Epithelial cell of esophagus (primary cell): ENCODE data around the gene EPHB2.

Experiments used
- DNase-seq: peaks from one replicate; pipeline ENCODE4 v3.0.0; 2010; ENCODE audit warnings: low read depth
- H3K4me3 ChIP-seq: 2 replicates; pipeline ENCODE4 v1.5.1; 2011; ENCODE audit warnings: mild to moderate bottlenecking, low read length, control low read depth
- TF ChIP-seq, protein P1 (sequence below): IDR thresholded peaks from 2 replicates; pipeline ENCODE4 v1.5.1; 2011; ENCODE audit warnings: low read depth, mild to moderate bottlenecking, low read length, control low read depth, inconsistent platforms; ENCODE audit not compliant: insufficient read depth; ENCODE audit errors: missing control alignments

Gene EPHB2

DNA sequence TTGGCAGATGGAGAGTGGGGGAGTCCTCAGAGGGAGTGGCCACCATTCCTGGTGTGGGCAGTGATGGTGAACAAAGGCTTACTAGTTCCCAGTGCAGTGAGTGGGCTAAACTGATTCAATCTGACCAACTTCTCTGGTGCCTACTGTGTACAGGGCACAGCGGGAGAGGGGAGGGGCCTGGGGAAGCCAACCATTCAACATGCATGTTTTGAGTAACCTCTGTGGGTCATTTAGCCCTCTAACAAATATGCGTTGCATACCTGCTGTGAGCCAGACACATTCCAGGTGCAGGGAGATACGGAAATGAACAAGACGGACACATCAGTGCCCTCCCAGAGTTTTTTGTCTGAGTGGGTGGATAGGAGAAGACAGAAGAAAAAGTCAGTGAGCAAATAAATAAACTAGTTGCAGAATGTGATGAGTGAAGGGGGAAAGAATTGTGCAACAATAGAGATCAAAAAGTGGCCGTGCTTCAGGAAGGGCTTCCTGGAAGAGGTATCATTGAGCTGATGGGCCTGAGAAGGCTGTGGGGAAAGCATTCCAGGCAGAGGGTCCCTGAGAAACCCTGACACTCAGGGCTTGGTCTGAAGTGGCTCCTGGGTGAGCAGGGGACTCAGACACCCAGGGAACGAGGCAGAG is 78.8 kb downstream of the EPHB2 start:
- no peak overlapping the region for H3K4me3 ChIP-seq
- TF ChIP-seq, protein P1, sequence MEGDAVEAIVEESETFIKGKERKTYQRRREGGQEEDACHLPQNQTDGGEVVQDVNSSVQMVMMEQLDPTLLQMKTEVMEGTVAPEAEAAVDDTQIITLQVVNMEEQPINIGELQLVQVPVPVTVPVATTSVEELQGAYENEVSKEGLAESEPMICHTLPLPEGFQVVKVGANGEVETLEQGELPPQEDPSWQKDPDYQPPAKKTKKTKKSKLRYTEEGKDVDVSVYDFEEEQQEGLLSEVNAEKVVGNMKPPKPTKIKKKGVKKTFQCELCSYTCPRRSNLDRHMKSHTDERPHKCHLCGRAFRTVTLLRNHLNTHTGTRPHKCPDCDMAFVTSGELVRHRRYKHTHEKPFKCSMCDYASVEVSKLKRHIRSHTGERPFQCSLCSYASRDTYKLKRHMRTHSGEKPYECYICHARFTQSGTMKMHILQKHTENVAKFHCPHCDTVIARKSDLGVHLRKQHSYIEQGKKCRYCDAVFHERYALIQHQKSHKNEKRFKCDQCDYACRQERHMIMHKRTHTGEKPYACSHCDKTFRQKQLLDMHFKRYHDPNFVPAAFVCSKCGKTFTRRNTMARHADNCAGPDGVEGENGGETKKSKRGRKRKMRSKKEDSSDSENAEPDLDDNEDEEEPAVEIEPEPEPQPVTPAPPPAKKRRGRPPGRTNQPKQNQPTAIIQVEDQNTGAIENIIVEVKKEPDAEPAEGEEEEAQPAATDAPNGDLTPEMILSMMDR, result no peak
- peak; percentile 85 for DNase-seq

DNA sequence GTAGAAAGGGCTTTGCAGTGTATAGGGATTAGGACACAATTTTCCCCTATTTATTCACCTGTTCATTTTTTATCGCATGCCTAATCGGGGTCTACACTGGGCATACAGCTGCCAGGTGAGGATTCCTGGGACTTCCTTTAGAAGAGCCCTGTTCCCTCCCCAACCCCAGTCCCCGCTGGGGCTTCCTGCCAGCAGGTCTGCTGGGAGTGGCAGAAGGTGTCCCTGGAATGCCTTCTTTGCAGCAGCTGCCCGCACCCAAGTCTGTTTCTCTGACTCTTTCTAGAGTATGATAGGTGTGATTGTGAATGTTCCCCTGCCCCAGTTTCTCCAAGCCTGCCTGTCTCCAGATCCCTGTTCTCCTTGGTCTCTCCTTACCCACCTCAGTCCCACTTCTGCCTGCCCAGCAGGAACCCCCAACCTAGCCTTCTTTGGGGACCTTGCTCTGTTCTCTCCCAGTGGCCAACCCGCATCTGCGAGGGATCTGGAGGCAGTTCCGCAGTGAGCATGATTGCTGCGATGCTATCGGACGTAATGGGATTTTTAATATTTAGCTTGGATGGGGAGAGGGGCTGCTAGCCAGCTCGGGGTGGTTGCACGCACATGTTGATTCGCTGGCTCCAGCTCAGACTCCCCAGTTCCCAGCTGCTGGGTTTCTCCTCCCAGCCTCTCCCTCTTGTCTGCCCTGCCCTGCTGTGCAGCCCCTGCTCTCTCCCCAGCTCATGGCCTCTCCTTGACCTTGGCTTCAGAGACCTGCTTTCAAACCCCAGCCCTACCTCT is 79.8 kb downstream of the EPHB2 start:
- TF ChIP-seq, protein P1, result no peak
- peak; percentile 18 for DNase-seq
- no peak overlapping the region for H3K4me3 ChIP-seq

GRCh38 chr1:22791831-22792347 is 81.2 kb downstream of the EPHB2 start:
- TF ChIP-seq, protein P1, result no peak
- H3K4me3 ChIP-seq, result no peak overlapping the region
- DNase-seq, result no peak

- no peak overlapping the region for H3K4me3 ChIP-seq
- TF ChIP-seq, protein P1, result no peak
- no peak for DNase-seq
These were observed 81.9 kb downstream of the EPHB2 start for GRCh38 chr1:22792396-22793160.

GRCh38 chr1:22793647-22794046 is 83.0 kb downstream of the EPHB2 start:
- no peak for DNase-seq
- TF ChIP-seq, protein P1, result no peak
- H3K4me3 ChIP-seq, result no peak overlapping the region

- H3K4me3 ChIP-seq, result no peak overlapping the region
- TF ChIP-seq, protein P1, result no peak
- DNase-seq, result no peak
These were observed 84.2 kb downstream of the EPHB2 start for GRCh38 chr1:22794647-22795365.
